ENCODE measurements around the gene SAMD11. TPM values are rescaled to one million over a fixed set of nuclear protein-coding genes. Genes with fewer than 3 reads are reported as not detected.

SAMD11 gene
- total and polyA plus RNA-seq, 2 of the 13 experiments (the other 11 are each of a cell fraction or from before 2014, with no cell fraction given): 0.11 TPM; not detected in 1

- TF ChIP-seq CREM (IDR thresholded peaks at IDR 0.05) (no peak), CREM (CRISPR knock-in tag; IDR thresholded peaks at IDR 0.05) (no peak), NR0B2 (CRISPR knock-in tag; IDR thresholded peaks at IDR 0.05) (no peak), ZFP91 (CRISPR knock-in tag; IDR thresholded peaks at IDR 0.05; ENCODE audit: borderline replicate concordance) (peak; percentile 11; the same call in 1 of the 2 replicates), LBX2 (CRISPR knock-in tag; IDR thresholded peaks at IDR 0.05; ENCODE audit: borderline replicate concordance) (no peak), SMAD9 (CRISPR knock-in tag; IDR thresholded peaks at IDR 0.05) (no peak), AHDC1 (CRISPR knock-in tag; IDR thresholded peaks at IDR 0.05; ENCODE audit: borderline replicate concordance) (no peak), HNRNPLL (IDR thresholded peaks at IDR 0.05; ENCODE audit: low read depth, low read length, poor library complexity, severe bottlenecking) (peak; percentile 95), REXO4 (CRISPR knock-in tag; IDR thresholded peaks at IDR 0.05; ENCODE audit: borderline replicate concordance) (no peak), ZNF563 (CRISPR knock-in tag; IDR thresholded peaks at IDR 0.05) (no peak), CTCF (CRISPR knock-in tag; IDR thresholded peaks at IDR 0.05) (0 out of 2 replicates have a peak, but pooled peaks have one; percentile 16), ZGPAT (CRISPR knock-in tag; IDR thresholded peaks at IDR 0.05) (no peak), SIN3B (IDR thresholded peaks at IDR 0.05; ENCODE audit: low read length) (no peak), ZNF570 (CRISPR knock-in tag; IDR thresholded peaks at IDR 0.05; ENCODE audit: borderline replicate concordance) (no peak)
Observed at GRCh38 chr1:924656-925560, 1.2 kb downstream of the SAMD11 start (continued).

All from HepG2 (cell line).